Peyer's patch (tissue), 4 donors: ENCODE data around the gene INKA2. TPM values are rescaled to one million over a fixed set of nuclear protein-coding genes. Genes with fewer than 3 reads are reported as not detected.

Experiments
- DNase-seq, 3 donors: peaks; one replicate each; pipeline ENCODE4 v3.0.0-alpha.2; 2017 to 2019
- H3K27ac ChIP-seq, 4 donors: fragments of 200-600 bp; sonication (generic); one replicate each; pipeline ENCODE4 v1.5.1; 2016 to 2019
- H3K27me3 ChIP-seq, 2 donors: fragments of 200-600 bp; sonication (generic); one replicate each; pipeline ENCODE4 v1.5.1; 2019
- H3K36me3 ChIP-seq, 3 donors: fragments of 200-600 bp; sonication (generic); one replicate each; pipeline ENCODE4 v1.5.1; 2016 to 2019
- H3K4me1 ChIP-seq, 4 donors: fragments of 200-600 bp; sonication (generic); one replicate each; pipeline ENCODE4 v1.5.1; 2016 to 2019
- H3K4me3 ChIP-seq, 4 donors: fragments of 200-600 bp; sonication (generic); 1 replicate in 3 of 4; 2 replicates in 1 of 4; pipeline ENCODE4 v1.5.1; 2016 to 2019; ENCODE audit warnings: mild to moderate bottlenecking in 1 of 4
- H3K9me3 ChIP-seq, 4 donors: fragments of 200-600 bp; sonication (generic); one replicate each; pipeline ENCODE4 v1.5.1; 2016 to 2019; ENCODE audit warnings: mild to moderate bottlenecking in 1 of 4
- CTCF ChIP-seq, 6 experiments: fragments of 450-650 bp in 4 of 6; fragments of 200-600 bp in 2 of 6; sonication (generic) in 1 of 6; IDR thresholded peaks; one replicate each; pipeline ENCODE4 v1.5.1; 2017 to 2019; ENCODE audit warnings: antibody characterized with exemption in 6 of 6, mild to moderate bottlenecking in 3 of 6, moderate library complexity in 1 of 6
- POLR2A ChIP-seq, 2 donors: fragments of 450-650 bp; IDR thresholded peaks; one replicate each; pipeline ENCODE4 v1.5.1; 2017; ENCODE audit warnings: antibody characterized with exemption in 2 of 2, mild to moderate bottlenecking in 2 of 2, moderate library complexity in 2 of 2
- total RNA-seq, 4 donors: library from RNA; depleted of rRNA; stranded (reverse); fragments of >200 nt; gene quantifications; one replicate each; pipeline ENCODE4 v1.1.0, GENCODE V29; 2016

The INKA2 gene
- total RNA-seq, 4 donors from 2014 or later: 0.88 to 2.3 (median 2.0) TPM; not detected in 1

- TF ChIP-seq POLR2A (IDR thresholded peaks at IDR 0.05) (no peak), CTCF (IDR thresholded peaks at IDR 0.05) (no peak)
- H3K9me3 ChIP-seq: no peaks in the 10 kb centered on the region
- no peaks in the 10 kb centered on the region for H3K27me3 ChIP-seq
- H3K36me3 ChIP-seq: no peaks in the 10 kb centered on the region
- no peak overlapping the region for H3K4me3 ChIP-seq
- no peak for DNase-seq
- H3K27ac ChIP-seq: no peak overlapping the region
- peaks cover 0 to 5% (median 0%) of the 10 kb centered on the region in 4 donors for H3K4me1 ChIP-seq
Observed at GRCh38 chr1:111727056-111727455, 12.1 kb downstream of the INKA2 start.

GRCh38 chr1:111725192-111725591, 14.0 kb downstream of the INKA2 start:
- no peaks in the 10 kb centered on the region for H3K36me3 ChIP-seq
- H3K4me3 ChIP-seq: no peak overlapping the region
- H3K27ac ChIP-seq: no peak overlapping the region
- no peaks in the 10 kb centered on the region for H3K9me3 ChIP-seq
- no peaks in the 10 kb centered on the region for H3K4me1 ChIP-seq
- DNase-seq: no peak
- no peaks in the 10 kb centered on the region for H3K27me3 ChIP-seq
- TF ChIP-seq CTCF (IDR thresholded peaks at IDR 0.05) (no peak), POLR2A (IDR thresholded peaks at IDR 0.05) (no peak)

GRCh38 chr1:111723871-111724270, 15.3 kb downstream of the INKA2 start:
- Histone ChIP-seq H3K4me3 (no peak overlapping the region), H3K9me3 (no peaks in the 10 kb centered on the region), H3K27me3 (no peaks in the 10 kb centered on the region), H3K27ac (no peak overlapping the region), H3K4me1 (no peaks in the 10 kb centered on the region), H3K36me3 (no peaks in the 10 kb centered on the region)
- TF ChIP-seq CTCF (IDR thresholded peaks at IDR 0.05): no peak
- TF ChIP-seq POLR2A (IDR thresholded peaks at IDR 0.05): no peak
- no peak for DNase-seq

DNA sequence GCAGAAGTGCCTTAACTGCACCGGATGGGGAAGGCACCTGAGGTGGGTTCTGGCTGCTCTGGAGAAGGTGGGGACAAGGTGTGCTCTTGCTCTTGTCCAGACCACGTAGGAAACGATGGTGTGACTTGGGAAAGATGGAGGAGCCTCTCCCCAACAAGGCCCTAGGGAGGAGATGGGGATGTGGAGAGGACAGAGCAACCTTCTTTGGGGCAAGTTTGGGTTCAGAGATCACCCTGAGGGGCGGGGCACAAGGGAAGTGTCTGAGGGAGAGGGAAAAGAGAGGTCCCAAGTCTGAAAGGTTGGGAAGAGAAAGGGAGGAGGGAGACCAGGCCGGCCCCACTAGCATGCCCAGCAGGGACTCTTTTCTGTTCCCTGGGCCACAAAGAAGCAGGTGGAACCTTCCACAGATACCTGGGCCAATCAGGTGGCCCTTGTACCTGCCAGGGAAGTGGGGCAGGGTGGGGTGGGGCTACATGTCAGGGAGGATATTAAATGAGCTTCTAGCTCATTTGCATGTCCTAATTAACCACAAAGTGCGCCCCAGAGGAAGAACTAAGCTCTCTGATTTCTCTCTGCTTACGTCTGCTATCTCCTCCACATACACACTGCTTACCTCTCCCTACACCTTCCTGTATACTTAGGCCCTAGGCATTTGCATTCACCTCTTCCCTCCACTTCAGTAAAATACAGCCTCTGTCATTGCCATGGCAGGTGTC, 15.9 kb downstream of the INKA2 start:
- Histone ChIP-seq H3K36me3 (no peaks in the 10 kb centered on the region), H3K27ac (no peak overlapping the region), H3K4me1 (no peaks in the 10 kb centered on the region), H3K9me3 (no peaks in the 10 kb centered on the region), H3K4me3 (no peak overlapping the region), H3K27me3 (no peaks in the 10 kb centered on the region)
- TF ChIP-seq CTCF (IDR thresholded peaks at IDR 0.05) (no peak), POLR2A (IDR thresholded peaks at IDR 0.05) (no peak)
- DNase-seq: peak; percentile 34 to 61 (median 56)

DNA sequence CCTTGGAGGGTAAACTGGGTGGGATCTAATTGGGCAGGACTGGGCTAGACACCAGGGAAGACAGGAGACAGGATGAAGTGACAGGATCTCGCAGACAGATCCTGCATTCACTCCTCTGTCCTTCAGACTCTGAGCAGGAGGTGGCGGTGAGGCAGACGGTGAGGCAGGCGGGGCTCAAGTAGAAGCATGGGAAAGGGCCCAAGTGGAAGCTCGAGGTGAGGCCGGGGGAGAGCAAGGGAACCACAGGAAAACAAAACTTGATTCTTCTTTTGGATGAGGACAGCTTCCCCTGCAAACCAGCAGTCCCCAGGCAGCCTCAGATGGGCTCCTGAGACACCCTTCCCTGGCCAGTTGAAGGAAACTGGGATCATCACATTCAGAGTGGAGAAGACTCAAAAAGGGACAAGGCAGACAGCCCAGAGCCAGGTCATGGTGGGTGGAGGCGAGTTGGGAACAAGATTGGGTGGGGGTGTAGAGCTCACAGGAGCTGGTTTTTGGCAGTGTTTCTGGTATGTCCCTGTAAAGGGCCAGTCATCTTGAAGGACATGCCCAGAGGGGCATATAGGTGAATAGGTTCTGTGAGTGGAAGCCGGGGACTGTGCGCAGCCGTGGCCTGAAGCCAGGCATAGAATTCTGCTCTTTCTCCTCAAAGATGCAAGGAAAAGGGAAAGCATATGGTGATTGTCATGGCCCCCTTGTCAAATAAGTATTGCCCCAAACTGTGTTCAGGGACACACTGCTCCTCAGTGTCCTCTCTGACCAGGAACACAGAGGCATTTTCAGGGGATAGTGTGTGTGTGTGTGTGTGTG, 18.0 kb downstream of the INKA2 start:
- Histone ChIP-seq H3K27me3 (no peaks in the 10 kb centered on the region), H3K9me3 (no peaks in the 10 kb centered on the region), H3K4me1 (no peaks in the 10 kb centered on the region), H3K36me3 (peaks cover 0 to 3% (median 0%) of the 10 kb centered on the region in 3 donors), H3K4me3 (no peak overlapping the region), H3K27ac (no peak overlapping the region)
- TF ChIP-seq CTCF (IDR thresholded peaks at IDR 0.05): no peak
- TF ChIP-seq POLR2A (IDR thresholded peaks at IDR 0.05): no peak
- DNase-seq: peak in 1 of 3 donors; percentile 39
